WTC11 (cell line): ENCODE measurements around the gene CRYBA1.

Source experiments
- ATF2 ChIP-seq: sonication (generic); formaldehyde crosslinking; IDR thresholded peaks from 2 replicates; pipeline ENCODE4 v1.8.1; 2022; ENCODE audit warnings: low read depth, missing genetic modification reagents, borderline replicate concordance
- CREB1 ChIP-seq: sonication (generic); formaldehyde crosslinking; IDR thresholded peaks from 2 replicates; pipeline ENCODE4 v1.8.0; 2023; ENCODE audit warnings: mild to moderate bottlenecking, missing genetic modification reagents
- CTCF ChIP-seq: fragments of 200-600 bp; IDR thresholded peaks from 2 replicates; pipeline ENCODE4 v1.8.0; 2022; ENCODE audit warnings: antibody characterized with exemption
- ESRRA ChIP-seq: sonication (generic); formaldehyde crosslinking; IDR thresholded peaks from 2 replicates; pipeline ENCODE4 v1.8.1; 2022; ENCODE audit warnings: mild to moderate bottlenecking, missing genetic modification reagents, borderline replicate concordance
- ETV6 ChIP-seq: sonication (generic); formaldehyde crosslinking; IDR thresholded peaks from 2 replicates; pipeline ENCODE4 v1.8.1; 2022; ENCODE audit warnings: mild to moderate bottlenecking, missing genetic modification reagents
- NFE2L1 ChIP-seq: sonication (generic); formaldehyde crosslinking; IDR thresholded peaks from 2 replicates; pipeline ENCODE4 v1.8.1; 2023; ENCODE audit warnings: missing genetic modification reagents

DNA sequence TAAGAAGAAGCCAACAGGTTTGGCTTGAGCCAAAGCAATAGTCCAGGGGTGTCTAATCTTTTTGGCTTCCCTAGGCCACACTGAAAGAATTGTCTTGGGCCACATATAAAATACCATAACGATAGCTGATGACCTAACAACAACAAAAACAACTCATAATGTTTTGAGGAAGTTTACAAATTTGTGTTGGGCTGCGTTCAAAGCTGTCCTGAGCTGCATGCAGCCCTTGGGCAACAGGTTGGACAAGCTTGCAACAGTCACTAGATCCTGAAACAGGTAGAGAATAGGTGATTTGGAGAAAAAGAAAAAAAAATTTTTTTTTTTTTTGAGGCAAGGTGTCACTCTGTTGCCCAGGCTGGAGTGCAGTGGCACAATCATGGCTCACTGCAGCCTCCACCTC is 4.5 kb downstream of the CRYBA1 start:
- TF ChIP-seq NFE2L1 (CRISPR knock-in tag) (no peak), CTCF (no peak), CREB1 (CRISPR knock-in tag) (no peak), ATF2 (no peak), ESRRA (CRISPR knock-in tag) (no peak), ETV6 (CRISPR knock-in tag) (no peak)
